GM23338 (cell line): ENCODE data around the gene WDR75. TPM values are rescaled to one million over a fixed set of nuclear protein-coding genes. Genes with fewer than 3 reads are reported as not detected.

Experiments used
- polyA plus RNA-seq: library from polyadenylated mRNA; unstranded; fragments of >200 nt; fragmentation: Nextera tagmentation; extraction: Ambion mirVana; gene quantifications from 2 replicates; pipeline ENCODE4 v1.2.1, GENCODE V29; 2016
- total RNA-seq: library from RNA; depleted of rRNA; stranded (reverse); fragments of >200 nt; shearing (Covaris generic); gene quantifications from 2 replicates; pipeline ENCODE4 v1.2.3, GENCODE V29; 2014; rRNA removed

WDR75 gene
- total and polyA plus RNA-seq, 2 experiments from 2014 or later, result 57.2 to 80.9 TPM

Other genes with a start within 250 kb of the WDR75 start
- gene SLC40A1, start 139.3 kb downstream of the WDR75 start, total RNA-seq, result 0.70 TPM in 1 of 2 replicates, not detected in the other
- gene SLC40A1, start 139.3 kb downstream of the WDR75 start, polyA plus RNA-seq, result 0.08 and 0.10 TPM in 2 replicates
- 49.7 and 54.6 TPM in 2 replicates for gene ASNSD1, start 220.0 kb downstream of the WDR75 start, total RNA-seq
- gene ASNSD1, start 220.0 kb downstream of the WDR75 start, polyA plus RNA-seq, result 38.4 and 40.7 TPM in 2 replicates
- 3.0 and 4.5 TPM in 2 replicates for gene ANKAR, start 233.2 kb downstream of the WDR75 start, total RNA-seq
- 4.4 and 5.0 TPM in 2 replicates for gene ANKAR, start 233.2 kb downstream of the WDR75 start, polyA plus RNA-seq